HepG2 (cell line): Measurements from ENCODE around the gene LY6G5B. TPM values are rescaled to one million over a fixed set of nuclear protein-coding genes. Genes with fewer than 3 reads are reported as not detected.

Experiments used
- ATAC-seq: fragments of 200-7000 bp; cut with Tn5 transposase; 3 replicates; pipeline ENCODE4 v1.9.1; 2020; ENCODE audit warnings: mild to moderate bottlenecking, moderate library complexity
- BruUV-seq: library from RNA; stranded (reverse); fragments of 400-500 nt; replicated peaks from 2 replicates; lab custom pipeline; 2021; lab: Mats Ljungman, UMichigan
- CTCF ChIA-PET: fragments of 300-600 bp; formaldehyde crosslinking; extraction: SDS; loops from one replicate; lab custom pipeline; 2021; ENCODE audit warnings: low total read pairs, inconsistent platforms, low intra/inter-chr PET ratio; lab: Yijun Ruan, JAX
- POLR2A ChIA-PET: fragments of 350-600 bp; sonication (Branson Sonifier 250); formaldehyde crosslinking; loops from one replicate; lab custom pipeline; 2020; ENCODE audit warnings: antibody characterized with exemption, inconsistent platforms; lab: Yijun Ruan, JAX
- DNase-seq: peaks from one replicate; pipeline ENCODE4 v3.0.0-alpha.2; 2015; ENCODE audit warnings: low spot score
- FAIRE-seq: peaks from 3 replicates; lab custom pipeline; 2011; peaks lifted over from hg19 to GRCh38; lab: Jason Lieb, UNC
- H2AFZ ChIP-seq: one replicate; pipeline ENCODE4 v1.6.1; 2011; ENCODE audit warnings: low read length, inconsistent platforms
- H3K27ac ChIP-seq: fragments of 300-600 bp; 3 replicates; pipeline ENCODE4 v1.8.0; 2011; ENCODE audit warnings: mixed run types, mild to moderate bottlenecking, mixed read lengths, low read length, inconsistent platforms; ENCODE audit not compliant: insufficient read depth; ENCODE audit errors: extremely low read length
- H3K27me3 ChIP-seq, 2 experiments: fragments of 200-600 bp in 1 of 2; 2 replicates in 1 of 2; 3 replicates in 1 of 2; pipeline versions ENCODE4 v1.6.0 to v1.8.0; 2011; ENCODE audit warnings: low read length in 2 of 2, mild to moderate bottlenecking in 2 of 2, moderate library complexity in 2 of 2, inconsistent platforms in 1 of 2; ENCODE audit not compliant: insufficient read depth in 2 of 2, control insufficient read depth in 1 of 2
- H3K36me3 ChIP-seq, 2 experiments: fragments of 200-600 bp in 1 of 2; replicated peaks in 1 of 2; 2 replicates in 1 of 2; 3 replicates in 1 of 2; pipeline versions ENCODE4 v1.5.1 to v1.8.0; 2011; ENCODE audit warnings: low read length in 2 of 2, inconsistent platforms in 1 of 2; ENCODE audit not compliant: insufficient read depth in 2 of 2, control insufficient read depth in 1 of 2
- H3K4me1 ChIP-seq: 2 replicates; pipeline ENCODE4 v1.5.1; 2012; ENCODE audit warnings: low read length, inconsistent platforms; ENCODE audit not compliant: insufficient read depth
- H3K4me2 ChIP-seq: 2 replicates; pipeline ENCODE4 v1.6.0; 2011; ENCODE audit warnings: low read depth, low read length, inconsistent platforms
- H3K4me3 ChIP-seq, 3 experiments: fragments of 200-600 bp in 1 of 3; sonication (generic), shearing (Covaris generic) in 1 of 3; replicated peaks in 1 of 3; 2 replicates each; pipeline ENCODE4 v1.5.1; 2011 to 2016; ENCODE audit warnings: low read length in 3 of 3, inconsistent platforms in 2 of 3, low read depth in 2 of 3, mild to moderate bottlenecking in 2 of 3, control low read depth in 1 of 3, mixed read lengths in 1 of 3; ENCODE audit not compliant: insufficient read depth in 1 of 3
- H3K79me2 ChIP-seq: one replicate; pipeline ENCODE4 v1.6.1; 2011; ENCODE audit warnings: low read length, inconsistent platforms; ENCODE audit not compliant: insufficient read depth
- H3K9ac ChIP-seq: 2 replicates; pipeline ENCODE4 v1.6.0; 2011; ENCODE audit warnings: mild to moderate bottlenecking, low read depth, low read length, inconsistent platforms; ENCODE audit not compliant: insufficient read depth
- H3K9me3 ChIP-seq: 2 replicates; pipeline ENCODE4 v1.5.1; 2012; ENCODE audit warnings: mild to moderate bottlenecking, low read length
- H4K20me1 ChIP-seq: 2 replicates; pipeline ENCODE4 v1.6.0; 2011; ENCODE audit warnings: inconsistent platforms, mild to moderate bottlenecking, low read length, moderate library complexity; ENCODE audit not compliant: insufficient read depth
- WGBS: methylation state at CpG from one replicate; pipeline ENCODE4 v1.1.6; 2017; ENCODE audit warnings: low lambda C conversion rate; 5-methylcytosine and 5-hydroxymethylcytosine counted together
- in situ Hi-C: cut with HindIII; loops from 2 replicates; pipeline ENCODE4 v1.10.0; 2017; ENCODE audit warnings: low pct_unique_long_range_greater_than_20kb; ENCODE audit not compliant: extremely low pct_ligation_motif_present
- intact Hi-C: fragments of 100-400 bp; cut with micrococcal nuclease; formaldehyde crosslinking; loops from one replicate; pipeline ENCODE4 v1.10.0; 2022; ENCODE audit not compliant: unreplicated experiment
- polyA plus RNA-seq, 8 experiments: library from polyadenylated mRNA; depleted of rRNA in 3 of 8; stranded (reverse) in 7 of 8; unstranded in 1 of 8; fragments of >200 nt; fragmentation: Illumina TruSeq in 4 of 8; extraction: Trizol in 4 of 8; gene quantifications; 2 replicates each; pipeline versions ENCODE4 v1.2.1 to v1.2.3, GENCODE V29; 2011 to 2016; ENCODE audit warnings: low read depth in 4 of 8, missing spikeins in 1 of 8, mixed read lengths in 1 of 8; ENCODE audit not compliant: insufficient read depth in 1 of 8
- total RNA-seq, 5 experiments: library from RNA; depleted of rRNA; stranded (reverse); fragments of >200 nt; fragmentation: Illumina TruSeq; extraction: Trizol; gene quantifications; 2 replicates each; pipeline ENCODE4 v1.2.3, GENCODE V29; 2016; ENCODE audit warnings: low read depth in 1 of 5
- TF ChIP-seq, protein P1 (sequence below): sonication (generic); formaldehyde crosslinking; IDR thresholded peaks from 2 replicates; pipeline ENCODE4 v1.9.0; 2021; ENCODE audit warnings: missing genetic modification reagents, borderline replicate concordance
- TF ChIP-seq, protein P2 (sequence below): sonication (generic); formaldehyde crosslinking; IDR thresholded peaks from 2 replicates; pipeline ENCODE4 v1.5.0; 2020; ENCODE audit warnings: mild to moderate bottlenecking, missing genetic modification reagents, borderline replicate concordance

The LY6G5B gene
- total and polyA plus RNA-seq, 2 of the 13 experiments (the other 11 are each of a cell fraction or from before 2014, with no cell fraction given), result 7.8 to 15.7 TPM

DNA sequence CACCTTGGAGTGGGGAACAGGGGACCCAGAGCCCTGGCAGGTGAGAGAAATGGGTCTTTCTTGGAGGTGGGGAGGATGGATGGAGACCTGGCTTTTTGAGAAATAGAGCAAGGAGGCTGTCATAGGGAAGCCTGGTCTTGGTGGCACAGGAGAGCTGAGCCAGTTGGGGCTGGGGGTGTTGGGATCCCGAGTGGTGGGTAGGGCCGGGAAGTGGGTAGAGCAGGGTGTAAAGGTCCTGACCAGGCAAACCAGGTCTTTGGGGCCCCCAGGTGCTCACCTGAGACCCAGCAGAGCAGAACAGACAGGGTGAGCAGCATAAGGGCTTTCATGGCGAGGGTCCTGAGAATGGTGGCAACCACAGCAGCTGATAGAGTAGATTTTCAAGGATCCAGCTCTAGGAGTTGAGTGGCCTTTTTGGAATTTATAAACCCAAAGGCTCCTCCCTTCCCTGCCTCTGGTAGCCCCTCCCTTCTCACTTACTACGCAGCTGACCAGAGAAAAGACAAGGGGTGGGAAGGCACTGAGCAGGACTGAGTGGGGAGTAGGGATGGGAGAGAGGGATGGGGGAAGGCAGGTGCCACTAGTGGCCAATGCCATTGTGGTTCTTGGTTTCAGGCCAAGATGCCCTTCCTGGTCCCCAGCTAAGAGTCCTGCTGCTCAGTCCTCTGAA, 51.7 kb downstream of the LY6G5B start, which contains the start of gene LY6G6C:
TSS of gene LY6G6C (minus strand) at position 396 of the 670 bp plus-strand sequence. CDS start at position 329, 67 bp downstream.
- FAIRE-seq, result no peak
- H3K4me3 ChIP-seq, result no peak within 1 kb of the TSS

More for the DNA sequence above, 51.7 kb downstream of the LY6G5B start, which contains the start of gene LY6G6C:
- no peak within 1 kb of the TSS for H3K4me2 ChIP-seq
- H3K27me3 ChIP-seq, result peaks cover 3 to 35% of the 10 kb centered on the region in 2 experiments; a peak in 4 of 5 replicates
- WGBS, result 17% methylated on average over 4 of the region's 4 CpGs
- ChIA-PET POLR2A (interaction anchor here (3.4 kb wide), 1 partner anchor 106 kb away, joined by 12 read pairs; the partner anchor contains the start of gene HSPA1B), CTCF (no interaction called here)
- no peak for DNase-seq
- no TSS peak for BruUV-seq
- no peak within 1 kb of the TSS for H2AFZ ChIP-seq
- intact Hi-C loops, result no loop called here
- in situ Hi-C loops, result no loop called here
- H4K20me1 ChIP-seq, result no peaks in the 10 kb centered on the region
- H3K36me3 ChIP-seq, result no peaks in the 10 kb centered on the region
- H3K4me1 ChIP-seq, result peaks cover 9% of the 10 kb centered on the region
- no peak for ATAC-seq
- H3K27ac ChIP-seq, result no peak within 1 kb of the TSS
- no peak within 1 kb of the TSS for H3K9ac ChIP-seq
- no peaks in the 10 kb centered on the region for H3K9me3 ChIP-seq
- no peaks in the 10 kb centered on the region for H3K79me2 ChIP-seq
- TF ChIP-seq, protein P1, sequence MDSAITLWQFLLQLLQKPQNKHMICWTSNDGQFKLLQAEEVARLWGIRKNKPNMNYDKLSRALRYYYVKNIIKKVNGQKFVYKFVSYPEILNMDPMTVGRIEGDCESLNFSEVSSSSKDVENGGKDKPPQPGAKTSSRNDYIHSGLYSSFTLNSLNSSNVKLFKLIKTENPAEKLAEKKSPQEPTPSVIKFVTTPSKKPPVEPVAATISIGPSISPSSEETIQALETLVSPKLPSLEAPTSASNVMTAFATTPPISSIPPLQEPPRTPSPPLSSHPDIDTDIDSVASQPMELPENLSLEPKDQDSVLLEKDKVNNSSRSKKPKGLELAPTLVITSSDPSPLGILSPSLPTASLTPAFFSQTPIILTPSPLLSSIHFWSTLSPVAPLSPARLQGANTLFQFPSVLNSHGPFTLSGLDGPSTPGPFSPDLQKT (CRISPR knock-in tag), result no peak
- TF ChIP-seq, protein P2, sequence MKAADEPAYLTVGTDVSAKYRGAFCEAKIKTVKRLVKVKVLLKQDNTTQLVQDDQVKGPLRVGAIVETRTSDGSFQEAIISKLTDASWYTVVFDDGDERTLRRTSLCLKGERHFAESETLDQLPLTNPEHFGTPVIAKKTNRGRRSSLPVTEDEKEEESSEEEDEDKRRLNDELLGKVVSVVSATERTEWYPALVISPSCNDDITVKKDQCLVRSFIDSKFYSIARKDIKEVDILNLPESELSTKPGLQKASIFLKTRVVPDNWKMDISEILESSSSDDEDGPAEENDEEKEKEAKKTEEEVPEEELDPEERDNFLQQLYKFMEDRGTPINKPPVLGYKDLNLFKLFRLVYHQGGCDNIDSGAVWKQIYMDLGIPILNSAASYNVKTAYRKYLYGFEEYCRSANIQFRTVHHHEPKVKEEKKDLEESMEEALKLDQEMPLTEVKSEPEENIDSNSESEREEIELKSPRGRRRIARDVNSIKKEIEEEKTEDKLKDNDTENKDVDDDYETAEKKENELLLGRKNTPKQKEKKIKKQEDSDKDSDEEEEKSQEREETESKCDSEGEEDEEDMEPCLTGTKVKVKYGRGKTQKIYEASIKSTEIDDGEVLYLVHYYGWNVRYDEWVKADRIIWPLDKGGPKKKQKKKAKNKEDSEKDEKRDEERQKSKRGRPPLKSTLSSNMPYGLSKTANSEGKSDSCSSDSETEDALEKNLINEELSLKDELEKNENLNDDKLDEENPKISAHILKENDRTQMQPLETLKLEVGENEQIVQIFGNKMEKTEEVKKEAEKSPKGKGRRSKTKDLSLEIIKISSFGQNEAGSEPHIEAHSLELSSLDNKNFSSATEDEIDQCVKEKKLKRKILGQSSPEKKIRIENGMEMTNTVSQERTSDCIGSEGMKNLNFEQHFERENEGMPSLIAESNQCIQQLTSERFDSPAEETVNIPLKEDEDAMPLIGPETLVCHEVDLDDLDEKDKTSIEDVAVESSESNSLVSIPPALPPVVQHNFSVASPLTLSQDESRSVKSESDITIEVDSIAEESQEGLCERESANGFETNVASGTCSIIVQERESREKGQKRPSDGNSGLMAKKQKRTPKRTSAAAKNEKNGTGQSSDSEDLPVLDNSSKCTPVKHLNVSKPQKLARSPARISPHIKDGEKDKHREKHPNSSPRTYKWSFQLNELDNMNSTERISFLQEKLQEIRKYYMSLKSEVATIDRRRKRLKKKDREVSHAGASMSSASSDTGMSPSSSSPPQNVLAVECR, result 0 out of 2 replicates have a peak, but pooled peaks have one; percentile 20
